Adrenal gland (tissue), 12 donors: Measurements from ENCODE around the gene BICD1. TPM values are rescaled to one million over a fixed set of nuclear protein-coding genes. Genes with fewer than 3 reads are reported as not detected.

Experiments used
- DNase-seq, 7 donors: peaks; one replicate each; pipeline ENCODE4 v3.0.0-alpha.2; 2019 to 2020
- H3K27ac ChIP-seq, 5 donors: fragments of 200-600 bp; sonication (generic) in 4 of 5; 1 replicate in 3 of 5; 2 replicates in 2 of 5; pipeline versions ENCODE4 v1.5.1 to v1.8.0; 2016 to 2020; ENCODE audit warnings: mild to moderate bottlenecking in 1 of 5
- H3K27me3 ChIP-seq: fragments of 200-600 bp; 2 replicates; pipeline ENCODE4 v1.8.0; 2021
- H3K36me3 ChIP-seq, 2 donors: fragments of 200-600 bp; replicated peaks in 1 of 2; 1 replicate in 1 of 2; 2 replicates in 1 of 2; pipeline versions ENCODE4 v1.5.1 to v1.8.0; 2018 to 2022
- H3K4me1 ChIP-seq, 2 donors: fragments of 200-600 bp; replicated peaks in 1 of 2; 1 replicate in 1 of 2; 2 replicates in 1 of 2; pipeline versions ENCODE4 v1.5.1 to v1.8.0; 2018 to 2021
- H3K4me3 ChIP-seq, 4 donors: fragments of 200-600 bp; sonication (generic) in 3 of 4; one replicate each; pipeline ENCODE4 v1.5.1; 2016 to 2018
- H3K9me3 ChIP-seq, 3 donors: fragments of 200-600 bp; sonication (generic) in 1 of 3; replicated peaks in 1 of 3; 1 replicate in 2 of 3; 2 replicates in 1 of 3; pipeline versions ENCODE4 v1.5.1 to v1.8.0; 2016 to 2021
- CTCF ChIP-seq, 6 experiments: fragments of 450-650 bp in 4 of 6; fragments of 200-600 bp in 2 of 6; sonication (generic) in 1 of 6; IDR thresholded peaks; 1 replicate in 5 of 6; 2 replicates in 1 of 6; pipeline versions ENCODE4 v1.5.1 to v1.8.0; 2016 to 2021; ENCODE audit warnings: antibody characterized with exemption in 6 of 6, mild to moderate bottlenecking in 2 of 6, moderate library complexity in 1 of 6
- POLR2A ChIP-seq, 2 donors: fragments of 450-650 bp; IDR thresholded peaks; one replicate each; pipeline ENCODE4 v1.6.1; 2017; ENCODE audit warnings: antibody characterized with exemption in 2 of 2, mild to moderate bottlenecking in 2 of 2, moderate library complexity in 1 of 2
- WGBS, 4 donors: extraction: QIAGEN DNeasy Blood & Tissue Kit in 2 of 4; methylation state at CpG; one replicate each; pipeline versions ENCODE4 v1.1.5 to v1.1.7; 2013 to 2017; 5-methylcytosine and 5-hydroxymethylcytosine counted together
- intact Hi-C, 2 donors: fragments of 100-400 bp; cut with DNase I; formaldehyde crosslinking; loops; one replicate each; pipeline versions ENCODE4 v1.14.1 to v1.15.0; 2022 to 2023
- polyA plus RNA-seq, 3 donors: library from polyadenylated mRNA; stranded (reverse); fragments of 200-250 nt in 2 of 3; fragments of 350-450 nt in 1 of 3; fragmentation: Illumina TruSeq in 1 of 3; extraction: RNeasy Lipid Tissue Mini Kit (QIAGEN cat#74804) in 1 of 3; gene quantifications; one replicate each; pipeline ENCODE4 v1.2.3, GENCODE V29; 2013 to 2014
- total RNA-seq, 9 donors: library from RNA; depleted of rRNA in 4 of 9; stranded (reverse); fragments of >200 nt in 4 of 9; fragments of 120-200 nt in 1 of 9; fragmentation: NEBNext Ultra II Directional in 1 of 9; extraction: Animal tissue kit (Norgen Biotek cat#: 25700) in 1 of 9; gene quantifications; one replicate each; pipeline versions ENCODE4 v1.1.0 to v1.2.4, GENCODE V29; 2013 to 2023
- donor health status: healthy with polysubstance abuse.
- donor health status: Bipolar disorder and iron deficiency.
- donor health status: DM: yes; HTN: yes; CAD: no.
- donor health status: DM: no; HTN: no; CAD: no.
- donor health status: DM: no; HTN: no; CAD: no.
- donor health status: DM: yes; HTN: yes; CAD: no.

BICD1 gene
- total and polyA plus RNA-seq, 12 donors, result 2.9 to 18.2 (median 9.4) TPM

- intact Hi-C loops, result no loop called here
- no peaks in the 10 kb centered on the region for H3K27me3 ChIP-seq
- H3K36me3 ChIP-seq, result no peaks in the 10 kb centered on the region
- no peak overlapping the region for H3K27ac ChIP-seq
- TF ChIP-seq POLR2A (IDR thresholded peaks at IDR 0.05), result no peak
- no peak for TF ChIP-seq CTCF (IDR thresholded peaks at IDR 0.05)
- H3K9me3 ChIP-seq, result no peaks in the 10 kb centered on the region
- no peaks in the 10 kb centered on the region for H3K4me1 ChIP-seq
- peak in 1 of 7 donors; percentile 8 for DNase-seq
- 46 to 71% (median 63%) methylated on average over 5 of the region's 5 CpGs for WGBS, 4 donors
- H3K4me3 ChIP-seq, result no peak overlapping the region
Observed at GRCh38 chr12:32083489-32083888, 23.2 kb upstream of the BICD1 start.

DNA sequence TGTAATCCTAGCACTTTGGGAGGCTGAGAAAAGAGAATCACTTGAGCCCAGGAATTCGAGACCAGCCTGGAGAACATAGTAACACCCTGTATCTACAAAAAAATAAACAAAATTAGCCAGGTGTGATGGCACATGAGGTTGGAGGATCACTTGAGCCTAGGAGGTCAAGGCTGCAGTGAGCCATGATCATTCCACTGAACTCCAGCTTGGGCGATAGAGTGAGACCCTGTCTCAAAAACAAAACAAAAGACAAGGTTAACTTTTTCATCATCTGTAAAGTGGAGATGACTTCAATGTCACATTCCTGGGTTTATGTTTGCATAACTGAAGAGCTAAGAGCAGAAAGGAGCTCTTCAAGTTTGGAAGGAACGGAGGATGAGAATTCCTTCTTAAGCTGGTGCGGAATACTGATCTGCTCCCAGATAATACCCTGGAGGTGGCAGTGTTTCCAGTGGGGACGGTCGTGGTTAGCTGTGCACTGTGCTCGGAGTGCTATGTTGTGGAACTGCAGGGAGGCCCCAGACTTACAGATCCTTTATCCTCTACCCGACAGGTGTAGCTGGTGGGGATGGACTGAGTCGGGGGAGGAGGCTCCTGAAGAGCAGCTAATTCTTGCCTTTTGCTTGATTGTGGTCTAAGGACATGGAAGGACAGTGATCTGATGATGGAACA is 22.5 kb upstream of the BICD1 start:
- no peak for DNase-seq
- no peak overlapping the region for H3K27ac ChIP-seq
- H3K36me3 ChIP-seq, result no peaks in the 10 kb centered on the region
- TF ChIP-seq POLR2A (IDR thresholded peaks at IDR 0.05) (no peak), CTCF (IDR thresholded peaks at IDR 0.05) (no peak)
- no peak overlapping the region for H3K4me3 ChIP-seq
- 80 to 85% (median 83%) methylated on average over 9 of the region's 9 CpGs for WGBS, 4 donors
- intact Hi-C loops, result no loop called here
- no peaks in the 10 kb centered on the region for H3K27me3 ChIP-seq
- H3K9me3 ChIP-seq, result no peaks in the 10 kb centered on the region
- H3K4me1 ChIP-seq, result no peaks in the 10 kb centered on the region

DNA sequence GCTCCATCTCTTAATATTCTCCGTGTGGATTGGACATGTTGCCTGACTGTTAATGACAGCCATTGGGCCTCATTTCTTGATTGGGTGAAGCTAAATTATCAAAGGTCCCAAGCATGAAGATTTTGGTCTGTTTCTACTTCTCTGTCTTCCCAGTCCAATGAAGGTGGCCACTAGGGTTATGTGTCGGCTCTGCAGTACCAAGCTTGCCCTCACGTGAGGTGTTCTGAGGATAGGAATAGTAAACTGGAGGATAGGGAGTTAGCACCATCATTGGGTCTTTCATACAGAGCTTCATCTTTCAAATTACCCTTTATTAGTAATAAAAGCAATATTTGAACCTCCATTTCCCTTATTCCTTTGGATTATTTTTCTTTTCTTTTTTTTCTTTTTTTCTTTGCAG is 21.9 kb upstream of the BICD1 start:
- Histone ChIP-seq H3K9me3 (no peaks in the 10 kb centered on the region), H3K27me3 (no peaks in the 10 kb centered on the region), H3K4me1 (no peaks in the 10 kb centered on the region), H3K27ac (no peak overlapping the region), H3K4me3 (no peak overlapping the region), H3K36me3 (no peaks in the 10 kb centered on the region)
- intact Hi-C loops, result no loop called here
- TF ChIP-seq POLR2A (IDR thresholded peaks at IDR 0.05) (no peak), CTCF (IDR thresholded peaks at IDR 0.05) (no peak)
- no peak for DNase-seq
- WGBS, 4 donors, result 89 to 96% (median 93%) methylated on average over 3 of the region's 3 CpGs

DNA sequence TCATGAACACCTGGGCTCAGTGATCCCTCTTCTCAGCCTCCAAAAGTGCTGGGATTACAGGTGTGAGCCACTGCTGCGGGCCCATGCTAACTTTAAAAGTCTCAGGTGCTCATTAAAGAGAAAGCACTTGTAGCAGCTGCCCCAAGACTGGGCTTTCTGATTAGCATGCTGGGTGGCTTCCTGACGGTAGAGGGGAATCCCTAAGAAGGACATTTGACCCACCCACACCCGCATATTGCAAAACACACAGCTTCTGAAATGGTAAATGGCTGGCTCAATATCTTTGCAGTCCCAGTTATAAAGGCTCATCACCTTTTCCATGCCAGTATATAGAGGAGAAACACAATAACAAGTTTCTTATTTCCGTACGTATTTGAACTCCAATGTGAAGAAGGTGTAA is 19.3 kb upstream of the BICD1 start:
- no peaks in the 10 kb centered on the region for H3K9me3 ChIP-seq
- TF ChIP-seq CTCF (IDR thresholded peaks at IDR 0.05), result no peak
- TF ChIP-seq POLR2A (IDR thresholded peaks at IDR 0.05), result no peak
- intact Hi-C loops, result no loop called here
- 55 to 94% (median 91%) methylated on average over 5 of the region's 5 CpGs for WGBS, 4 donors
- H3K4me3 ChIP-seq, result no peak overlapping the region
- no peaks in the 10 kb centered on the region for H3K4me1 ChIP-seq
- H3K36me3 ChIP-seq, result no peaks in the 10 kb centered on the region
- no peak overlapping the region for H3K27ac ChIP-seq
- no peak for DNase-seq
- no peaks in the 10 kb centered on the region for H3K27me3 ChIP-seq
